ENCODE measurements around the gene STXBP3. TPM values are rescaled to one million over a fixed set of nuclear protein-coding genes. Genes with fewer than 3 reads are reported as not detected.

STXBP3 gene
- total RNA-seq, 4 donors from 2014 or later, result 55.8 to 154 (median 79.9) TPM

DNA sequence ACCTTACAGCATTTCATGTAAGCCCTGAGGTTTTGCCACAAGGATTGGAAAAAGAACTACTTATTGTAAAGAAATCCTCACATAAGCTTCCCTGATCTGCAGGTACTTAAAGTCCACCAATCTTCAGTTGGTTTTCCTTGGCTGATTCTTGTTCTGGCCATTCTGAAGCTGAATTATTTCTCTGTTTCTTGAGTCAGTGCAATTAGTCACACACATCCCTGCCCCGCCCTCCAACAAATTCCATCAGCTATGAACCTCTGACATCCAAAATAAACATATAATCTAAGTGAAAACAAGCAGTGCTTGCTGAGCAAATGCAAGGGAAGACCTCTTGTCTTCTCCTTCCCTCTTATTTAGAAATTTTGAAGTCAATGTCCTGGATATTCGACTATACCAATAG is 42.0 kb upstream of the STXBP3 start:
- ATAC-seq, result no peak
- TF ChIP-seq EP300 (IDR thresholded peaks at IDR 0.05) (no peak), POLR2AphosphoS5 (IDR thresholded peaks at IDR 0.05) (no peak), POLR2A (IDR thresholded peaks at IDR 0.05) (no peak)
- TF ChIP-seq, protein P1, sequence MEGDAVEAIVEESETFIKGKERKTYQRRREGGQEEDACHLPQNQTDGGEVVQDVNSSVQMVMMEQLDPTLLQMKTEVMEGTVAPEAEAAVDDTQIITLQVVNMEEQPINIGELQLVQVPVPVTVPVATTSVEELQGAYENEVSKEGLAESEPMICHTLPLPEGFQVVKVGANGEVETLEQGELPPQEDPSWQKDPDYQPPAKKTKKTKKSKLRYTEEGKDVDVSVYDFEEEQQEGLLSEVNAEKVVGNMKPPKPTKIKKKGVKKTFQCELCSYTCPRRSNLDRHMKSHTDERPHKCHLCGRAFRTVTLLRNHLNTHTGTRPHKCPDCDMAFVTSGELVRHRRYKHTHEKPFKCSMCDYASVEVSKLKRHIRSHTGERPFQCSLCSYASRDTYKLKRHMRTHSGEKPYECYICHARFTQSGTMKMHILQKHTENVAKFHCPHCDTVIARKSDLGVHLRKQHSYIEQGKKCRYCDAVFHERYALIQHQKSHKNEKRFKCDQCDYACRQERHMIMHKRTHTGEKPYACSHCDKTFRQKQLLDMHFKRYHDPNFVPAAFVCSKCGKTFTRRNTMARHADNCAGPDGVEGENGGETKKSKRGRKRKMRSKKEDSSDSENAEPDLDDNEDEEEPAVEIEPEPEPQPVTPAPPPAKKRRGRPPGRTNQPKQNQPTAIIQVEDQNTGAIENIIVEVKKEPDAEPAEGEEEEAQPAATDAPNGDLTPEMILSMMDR (IDR thresholded peaks at IDR 0.05), result no peak
- H3K27ac ChIP-seq, result no peak overlapping the region
- no peak overlapping the region for H3K4me3 ChIP-seq
- 47 to 50% methylated on average over 2 of the region's 2 CpGs for WGBS, 2 donors (ENCODE audit: low coverage in 1 of 2)
- no peaks in the 10 kb centered on the region for H3K27me3 ChIP-seq
- H3K9me3 ChIP-seq, result no peaks in the 10 kb centered on the region
- peaks cover 0 to 6% (median 0%) of the 10 kb centered on the region in 3 donors for H3K4me1 ChIP-seq
- H3K36me3 ChIP-seq, result peaks cover 4 to 29% of the 10 kb centered on the region in 2 donors

DNA sequence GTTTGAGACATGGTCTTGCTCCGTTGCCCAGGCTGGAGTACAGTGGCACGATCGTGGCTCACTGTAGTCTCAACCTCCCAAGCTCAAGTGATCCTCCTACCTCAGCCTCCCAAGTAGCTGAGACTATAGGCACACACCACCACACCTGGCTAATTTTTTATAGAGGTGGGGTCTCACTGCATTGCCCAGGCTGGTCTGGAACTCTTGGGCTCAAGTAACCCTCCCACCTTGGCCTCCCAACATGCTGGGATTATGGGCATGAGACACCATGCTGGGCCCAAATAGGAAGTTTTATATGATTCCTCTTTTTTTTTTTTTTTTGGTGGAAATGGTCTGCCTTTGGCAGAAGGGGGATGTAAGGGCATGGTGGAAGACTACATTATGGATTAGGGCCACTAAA is 39.8 kb upstream of the STXBP3 start:
- Histone ChIP-seq H3K27me3 (no peaks in the 10 kb centered on the region), H3K4me1 (peaks cover 0 to 6% (median 0%) of the 10 kb centered on the region in 3 donors), H3K9me3 (no peaks in the 10 kb centered on the region), H3K27ac (no peak overlapping the region), H3K36me3 (peaks cover 0 to 7% of the 10 kb centered on the region in 2 donors), H3K4me3 (no peak overlapping the region)
- no peak for ATAC-seq
- WGBS, 2 donors (ENCODE audit: low coverage in 1 of 2), result 60 to 100% methylated on average over 1 to 3 of the region's 3 CpGs
- TF ChIP-seq EP300 (IDR thresholded peaks at IDR 0.05), result no peak
- TF ChIP-seq POLR2AphosphoS5 (IDR thresholded peaks at IDR 0.05), result no peak
- TF ChIP-seq POLR2A (IDR thresholded peaks at IDR 0.05), result no peak
- TF ChIP-seq, protein P1 (IDR thresholded peaks at IDR 0.05), result no peak

DNA sequence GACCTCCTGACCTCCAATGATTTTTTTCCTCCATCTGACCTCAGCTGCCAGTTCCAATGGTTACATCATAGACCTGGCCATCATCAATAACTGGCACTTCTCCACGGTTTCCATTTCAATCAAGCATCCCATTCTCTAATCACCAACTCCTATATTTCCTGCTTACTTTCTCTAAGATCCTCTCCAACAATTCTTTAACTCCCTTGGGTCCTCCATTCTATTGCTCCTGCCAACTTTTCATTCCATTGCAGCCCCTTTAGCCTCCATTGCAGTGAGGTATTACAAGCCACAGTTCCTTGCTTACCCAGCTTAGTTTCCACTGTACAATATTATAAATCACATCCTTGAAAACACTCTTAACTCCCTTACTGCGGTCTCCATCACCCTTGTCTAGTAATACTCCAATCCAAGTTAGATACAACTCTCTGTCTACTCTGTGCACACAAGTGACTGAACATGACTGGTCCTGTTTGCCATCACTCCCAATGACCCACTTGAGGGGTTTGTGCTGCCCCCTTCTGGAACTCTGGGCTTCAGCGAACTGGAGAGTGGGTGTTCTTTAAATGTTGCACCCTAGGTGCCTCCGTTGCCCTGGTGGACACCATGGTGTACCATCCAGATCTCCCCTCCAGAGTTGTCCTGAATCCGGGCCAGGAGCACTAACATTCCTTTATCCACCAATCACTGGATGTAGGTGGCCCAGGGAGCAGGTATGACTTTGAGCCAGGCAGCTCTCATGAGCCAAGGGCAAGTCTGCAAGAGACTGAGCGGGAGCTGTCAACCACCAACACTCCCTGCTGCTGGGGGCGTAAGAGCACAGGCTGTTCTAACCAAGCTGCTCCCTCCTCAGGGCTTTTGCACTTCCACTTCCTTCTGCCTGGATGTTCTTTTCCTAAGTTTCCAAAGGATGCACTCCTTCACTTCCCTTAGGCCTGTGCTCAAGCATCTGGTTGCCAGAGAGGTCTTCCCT is 37.5 kb upstream of the STXBP3 start:
- H3K27ac ChIP-seq, result no peak overlapping the region
- 62 to 86% methylated on average over 2 to 5 of the region's 7 CpGs for WGBS, 2 donors (ENCODE audit: low coverage in 1 of 2)
- TF ChIP-seq, protein P1 (IDR thresholded peaks at IDR 0.05), result peak in 1 of 4 experiments; percentile 13
- no peak for TF ChIP-seq POLR2A (IDR thresholded peaks at IDR 0.05)
- no peaks in the 10 kb centered on the region for H3K9me3 ChIP-seq
- no peak overlapping the region for H3K4me3 ChIP-seq
- no peaks in the 10 kb centered on the region for H3K36me3 ChIP-seq
- ATAC-seq, result no peak
- peaks cover 5% of the 10 kb centered on the region for H3K27me3 ChIP-seq
- H3K4me1 ChIP-seq, result peaks cover 0 to 6% (median 0%) of the 10 kb centered on the region in 3 donors

DNA sequence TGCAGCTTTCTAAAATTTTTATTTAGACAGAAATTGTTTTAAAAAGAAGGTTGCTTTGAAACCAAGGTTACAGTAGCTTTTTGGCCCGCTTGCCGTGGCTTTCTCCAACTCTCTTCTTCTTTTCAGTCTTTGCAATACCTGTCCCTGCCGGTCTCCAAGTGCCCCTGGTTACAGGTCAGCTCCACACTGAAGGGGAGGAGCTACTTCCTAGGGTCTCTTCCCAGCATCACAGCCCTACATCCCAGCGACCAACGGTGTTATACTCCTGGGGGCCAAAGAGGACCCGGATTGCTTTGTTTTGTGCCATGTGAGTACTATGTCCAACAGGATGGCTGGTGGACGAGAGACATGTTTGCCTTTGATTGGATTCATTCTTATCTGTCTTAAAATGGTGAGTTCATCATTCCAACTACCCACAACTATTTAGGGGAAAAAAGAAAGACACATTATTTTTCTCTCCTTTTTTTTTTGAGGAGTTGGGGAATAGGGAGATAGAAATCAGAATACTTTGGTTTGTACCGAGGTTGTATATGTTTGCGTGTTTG is 33.8 kb upstream of the STXBP3 start, which contains the start of gene FNDC7:
Gene FNDC7 (plus strand): TSS at position 303 of the 545 bp plus-strand sequence. CDS start 26 bp downstream, at position 329.
- Histone ChIP-seq H3K9me3 (no peaks in the 10 kb centered on the region), H3K27ac (no peak within 1 kb of the TSS), H3K4me1 (no peaks in the 10 kb centered on the region), H3K36me3 (no peaks in the 10 kb centered on the region), H3K27me3 (peaks cover 5% of the 10 kb centered on the region), H3K4me3 (no peak within 1 kb of the TSS)
- 52 to 72% methylated on average over 6 to 7 of the region's 9 CpGs for WGBS, 2 donors (ENCODE audit: low coverage in 1 of 2)
- TF ChIP-seq EP300 (IDR thresholded peaks at IDR 0.05) (no peak), POLR2AphosphoS5 (IDR thresholded peaks at IDR 0.05) (no peak)
- TF ChIP-seq, protein P1 (IDR thresholded peaks at IDR 0.05), result no peak
- ATAC-seq, result no peak

Measured in gastroesophageal sphincter (tissue), 4 donors.